Measurements from ENCODE around the gene KLK5.

DNA sequence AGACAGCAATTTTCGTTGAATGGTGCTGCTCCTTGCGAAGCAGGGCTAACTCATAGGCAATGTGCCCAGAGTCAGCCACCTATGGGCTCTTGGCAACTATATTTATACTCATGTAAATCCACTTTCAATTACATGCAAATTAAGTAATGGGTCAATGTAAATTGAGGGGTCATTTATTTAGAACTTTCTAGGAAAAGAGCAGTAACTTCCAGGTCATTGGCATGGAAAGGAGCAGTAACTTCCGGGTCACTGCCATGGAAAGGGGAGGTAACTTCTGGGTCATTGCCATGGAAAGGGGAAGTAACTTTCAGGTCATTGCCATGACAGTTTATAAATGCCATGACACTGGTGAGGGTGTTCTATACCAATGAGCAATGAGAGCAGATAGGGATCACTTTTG is 53.3 kb downstream of the KLK5 start:
- TF ChIP-seq POLR2AphosphoS5 (IDR thresholded peaks at IDR 0.05; ENCODE audit: borderline replicate concordance, low read depth, low read length) = no peak
- TF ChIP-seq EZH2 (IDR thresholded peaks at IDR 0.05) = no peak
